ENCODE data around the gene SLTM.
"Not testable (repeated sequence)": the region's sequence is repeated elsewhere in the genome, so short reads cannot be mapped to it uniquely, and the experiment has no call there.

SLTM gene

DNA sequence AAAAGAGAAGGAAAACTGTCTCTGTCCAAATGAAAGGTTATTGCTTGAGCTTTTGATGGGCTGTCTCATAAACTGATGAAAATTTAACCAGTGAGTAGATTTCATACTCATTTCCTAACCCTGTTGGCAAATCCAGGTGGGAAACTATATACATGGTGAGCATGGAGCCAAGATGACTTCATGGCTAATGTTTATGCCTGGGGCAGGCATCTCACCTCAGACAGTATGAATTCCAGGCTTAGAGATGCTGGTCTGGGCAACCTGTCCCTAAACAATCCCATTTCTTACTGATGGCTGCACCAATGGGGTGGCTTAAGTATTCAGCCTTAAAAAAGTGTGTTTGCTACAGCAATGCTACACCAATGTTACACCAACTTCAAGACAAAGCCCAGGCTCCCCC lies 58.1 kb downstream of the SLTM start:
- no peak for DNase-seq

- no peak for DNase-seq
These were observed 60.2 kb downstream of the SLTM start for GRCh38 chr15:58873267-58873666.

DNA sequence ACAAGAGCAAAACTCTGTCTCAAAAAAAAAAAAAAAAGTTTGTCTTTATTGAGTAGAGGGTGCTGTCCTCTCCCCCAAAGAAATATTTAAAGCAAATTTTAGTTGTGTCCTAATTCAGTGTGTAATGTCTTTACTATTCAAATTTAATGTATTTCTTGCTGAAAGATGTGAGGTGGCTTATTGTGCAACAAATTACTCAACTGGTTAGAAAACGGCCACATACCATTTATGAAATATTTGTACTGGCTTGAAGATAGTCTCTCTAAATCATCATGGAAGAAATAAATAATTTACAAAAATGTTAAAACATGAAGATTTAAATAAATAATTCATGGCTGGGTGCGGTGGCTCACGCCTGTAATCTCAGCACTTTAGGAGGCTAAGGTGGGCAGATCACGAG lies 63.0 kb downstream of the SLTM start:
- no peak for DNase-seq

GRCh38 chr15:58867926-58868325 lies 65.6 kb downstream of the SLTM start:
- DNase-seq = no peak

GRCh38 chr15:58865425-58865880 lies 68.0 kb downstream of the SLTM start:
- no peak for DNase-seq

DNA sequence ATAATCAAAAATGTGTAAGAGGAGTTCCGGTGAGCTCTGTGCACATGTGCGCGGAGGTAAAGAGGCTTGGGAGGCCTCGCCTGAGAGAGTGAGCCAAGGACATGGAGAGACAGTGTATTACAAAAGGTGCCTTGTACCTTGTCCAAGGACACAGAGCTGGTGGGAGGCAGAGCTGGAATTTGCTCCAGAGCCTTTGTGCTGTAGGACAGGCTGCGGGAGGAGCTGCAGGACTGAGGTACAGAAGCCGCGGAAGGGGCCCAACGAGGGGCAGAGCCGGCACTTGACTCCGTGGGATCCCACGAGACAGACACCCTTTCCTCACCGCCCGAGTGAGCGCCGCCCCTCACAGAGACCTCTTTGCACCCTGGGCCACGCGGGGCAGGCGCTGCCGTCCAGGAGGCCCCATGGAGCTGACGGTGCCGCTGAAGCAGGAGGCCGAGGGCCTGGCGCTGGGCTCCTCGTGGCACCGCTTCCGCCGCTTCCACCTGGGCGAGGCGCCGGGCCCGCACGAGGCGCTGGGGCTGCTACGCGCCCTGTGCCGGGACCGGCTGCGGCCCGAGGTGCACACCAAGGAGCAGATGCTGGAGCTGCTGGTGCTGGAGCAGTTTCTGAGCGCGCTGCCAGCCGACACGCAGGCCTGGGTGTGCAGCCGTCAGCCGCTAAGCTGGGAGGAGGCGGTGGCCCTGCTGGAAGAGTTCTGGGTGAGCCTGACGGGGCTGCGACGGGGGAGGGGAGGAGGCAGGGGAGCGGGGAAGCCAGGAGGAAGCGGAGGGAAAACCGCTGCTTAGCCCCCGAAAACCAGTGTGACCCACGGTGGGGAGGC lies 68.7 kb downstream of the SLTM start:
- DNase-seq = peak; percentile 28 to 34

GRCh38 chr15:58862326-58862725 lies 71.2 kb downstream of the SLTM start:
- DNase-seq = no peak

GRCh38 chr15:58856621-58857020 lies 76.9 kb downstream of the SLTM start:
- not testable (repeated sequence) for DNase-seq

- no peak for DNase-seq
These were observed 77.4 kb downstream of the SLTM start for GRCh38 chr15:58856086-58856485.

- DNase-seq = no peak
These were observed 78.9 kb downstream of the SLTM start for GRCh38 chr15:58854593-58854992.

GRCh38 chr15:58852347-58852746 lies 81.1 kb downstream of the SLTM start:
- no peak for DNase-seq

GRCh38 chr15:58851205-58851604 lies 82.3 kb downstream of the SLTM start:
- DNase-seq = not testable (repeated sequence)

- DNase-seq = no peak
These were observed 90.6 kb downstream of the SLTM start for GRCh38 chr15:58842713-58843396.

- DNase-seq = no peak
These were observed 93.4 kb downstream of the SLTM start for GRCh38 chr15:58840048-58840447.

- no peak for DNase-seq
These were observed 94.0 kb downstream of the SLTM start for GRCh38 chr15:58839485-58839884.

DNA sequence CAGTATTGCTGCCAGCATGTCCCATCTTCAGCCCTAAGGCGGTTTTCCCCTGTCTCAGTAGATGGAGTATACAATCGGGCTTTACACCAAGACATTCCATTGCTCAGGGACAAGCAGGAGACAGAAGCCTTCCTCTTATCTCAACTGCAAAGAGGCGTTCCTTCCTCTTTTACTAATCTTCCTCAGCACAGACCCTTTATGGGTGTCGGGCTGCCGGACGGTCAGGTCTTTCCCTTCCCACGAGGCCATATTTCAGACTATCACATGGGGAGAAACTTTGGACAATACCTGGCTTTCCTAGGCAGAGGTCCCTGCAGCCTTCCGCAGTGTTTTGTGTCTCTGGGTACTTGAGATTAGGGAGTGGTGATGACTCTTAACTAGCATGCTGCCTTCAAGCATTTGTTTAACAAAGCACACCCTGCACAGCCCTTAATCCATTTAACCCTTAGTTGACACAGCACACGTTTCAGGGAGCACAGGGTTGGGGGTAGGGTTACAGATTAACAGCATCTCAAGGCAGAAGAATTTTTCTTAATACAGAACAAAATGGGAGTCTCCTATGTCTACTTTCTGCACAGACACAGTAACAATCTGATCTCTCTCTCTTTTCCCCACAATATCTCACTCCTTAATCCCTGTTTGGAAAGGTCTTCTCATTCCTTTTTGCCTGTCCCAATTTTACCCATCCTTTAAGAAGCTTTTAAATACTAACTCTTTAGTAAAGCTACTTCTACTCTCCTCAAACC lies 99.6 kb downstream of the SLTM start:
- DNase-seq = not testable (repeated sequence)

GRCh38 chr15:58830556-58830955 lies 102.9 kb downstream of the SLTM start:
- no peak for DNase-seq
